Measurements from ENCODE around the gene TLR8.
A peak's percentile ranks its signal among the peaks of the same experiment; 100 is the strongest.
"Not testable (repeated sequence)": the region's sequence is repeated elsewhere in the genome, so short reads cannot be mapped to it uniquely, and the experiment has no call there.

The TLR8 gene

GRCh38 chrX:12899506-12899905, 6.9 kb upstream of the TLR8 start:
- DNase-seq, result no peak

GRCh38 chrX:12901486-12901885, 4.9 kb upstream of the TLR8 start:
- no peak for DNase-seq

GRCh38 chrX:12903646-12904045, 2.8 kb upstream of the TLR8 start:
- DNase-seq, result no peak

GRCh38 chrX:12910423-12911121, 4.2 kb downstream of the TLR8 start:
- no peak for DNase-seq

GRCh38 chrX:12911122-12911470, 4.7 kb downstream of the TLR8 start:
- no peak for DNase-seq

GRCh38 chrX:12912791-12913482, 6.5 kb downstream of the TLR8 start:
- no peak for DNase-seq

- DNase-seq, result no peak
Measured at GRCh38 chrX:12917753-12918152, 11.3 kb downstream of the TLR8 start.

- DNase-seq, result no peak
Measured at GRCh38 chrX:12919051-12919450, 12.6 kb downstream of the TLR8 start.

GRCh38 chrX:12919620-12920019, 13.2 kb downstream of the TLR8 start:
- DNase-seq, result no peak

- no peak for DNase-seq
Measured at GRCh38 chrX:12920990-12921389, 14.6 kb downstream of the TLR8 start.

- no peak for DNase-seq
Measured at GRCh38 chrX:12921886-12922598, 15.6 kb downstream of the TLR8 start.

- no peak for DNase-seq
Measured at GRCh38 chrX:12922599-12922919, 16.1 kb downstream of the TLR8 start.

GRCh38 chrX:12929701-12930100, 23.3 kb downstream of the TLR8 start:
- no peak for DNase-seq

GRCh38 chrX:12930150-12930549, 23.7 kb downstream of the TLR8 start:
- no peak for DNase-seq

GRCh38 chrX:12932244-12932643, 25.8 kb downstream of the TLR8 start:
- DNase-seq, result no peak

- no peak for DNase-seq
Measured at GRCh38 chrX:12934850-12935249, 28.4 kb downstream of the TLR8 start.

GRCh38 chrX:12936947-12937346, 30.5 kb downstream of the TLR8 start:
- no peak for DNase-seq

GRCh38 chrX:12940471-12940870, 34.1 kb downstream of the TLR8 start:
- DNase-seq, result not testable (repeated sequence)

GRCh38 chrX:12943592-12943991, 37.2 kb downstream of the TLR8 start:
- DNase-seq, result not testable (repeated sequence)

- DNase-seq, result not testable (repeated sequence)
Measured at GRCh38 chrX:12944452-12944851, 38.0 kb downstream of the TLR8 start.

- no peak for DNase-seq
Measured at GRCh38 chrX:12945494-12945893, 39.1 kb downstream of the TLR8 start.

GRCh38 chrX:12946406-12946805, 40.0 kb downstream of the TLR8 start:
- DNase-seq, result no peak

- DNase-seq, result peak; percentile 55
Measured at GRCh38 chrX:12946838-12947544, 40.6 kb downstream of the TLR8 start.
